Fibroblast of pulmonary artery (primary cell): ENCODE results near the gene MET.

Experiments
- DNase-seq: peaks from one replicate; pipeline ENCODE4 v3.0.0-alpha.2; 2010; ENCODE audit warnings: low read depth
- H3K4me3 ChIP-seq: replicated peaks from 2 replicates; pipeline ENCODE4 v1.5.1; 2011; ENCODE audit warnings: low read depth, mild to moderate bottlenecking, control low read depth, low read length, moderate library complexity
- TF ChIP-seq, protein P1 (sequence below): IDR thresholded peaks from 2 replicates; pipeline ENCODE4 v1.5.1; 2011; ENCODE audit warnings: mild to moderate bottlenecking, control low read depth, low read length, inconsistent platforms; ENCODE audit errors: missing control alignments

The MET gene

DNA sequence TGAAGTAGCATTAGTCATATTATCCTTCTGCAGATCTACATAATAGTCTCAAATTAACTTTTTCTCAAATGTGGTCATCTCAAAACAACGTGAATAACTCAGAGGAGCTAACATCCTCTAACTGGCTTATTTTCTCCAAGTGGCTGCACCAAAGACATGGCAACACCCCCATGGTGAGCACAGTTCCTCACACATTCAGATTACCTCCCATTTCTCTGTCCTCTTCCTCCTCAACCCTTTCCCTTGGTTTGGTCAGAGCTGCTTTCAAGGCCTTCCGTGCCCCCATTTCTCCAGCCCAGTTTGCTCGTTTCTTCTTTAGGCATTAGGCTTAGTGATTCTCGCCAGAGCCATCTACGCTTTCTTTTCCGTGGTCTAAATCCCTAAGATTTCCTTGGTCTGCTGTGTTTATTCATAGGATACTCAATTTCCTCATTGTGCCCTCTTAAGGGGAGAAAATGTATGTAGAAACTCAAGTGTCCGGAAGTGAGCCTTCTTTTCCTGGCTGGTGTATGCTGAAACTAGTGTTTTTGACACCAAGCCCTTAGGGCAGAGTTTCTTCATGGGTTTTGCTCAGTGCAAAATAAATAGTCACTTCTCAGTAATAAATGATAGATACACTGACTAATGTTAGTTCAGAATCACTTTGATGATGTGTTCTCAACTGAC lies 2.6 kb downstream of the MET start:
- no peak for DNase-seq
- H3K4me3 ChIP-seq = no peak overlapping the region
- TF ChIP-seq, protein P1, sequence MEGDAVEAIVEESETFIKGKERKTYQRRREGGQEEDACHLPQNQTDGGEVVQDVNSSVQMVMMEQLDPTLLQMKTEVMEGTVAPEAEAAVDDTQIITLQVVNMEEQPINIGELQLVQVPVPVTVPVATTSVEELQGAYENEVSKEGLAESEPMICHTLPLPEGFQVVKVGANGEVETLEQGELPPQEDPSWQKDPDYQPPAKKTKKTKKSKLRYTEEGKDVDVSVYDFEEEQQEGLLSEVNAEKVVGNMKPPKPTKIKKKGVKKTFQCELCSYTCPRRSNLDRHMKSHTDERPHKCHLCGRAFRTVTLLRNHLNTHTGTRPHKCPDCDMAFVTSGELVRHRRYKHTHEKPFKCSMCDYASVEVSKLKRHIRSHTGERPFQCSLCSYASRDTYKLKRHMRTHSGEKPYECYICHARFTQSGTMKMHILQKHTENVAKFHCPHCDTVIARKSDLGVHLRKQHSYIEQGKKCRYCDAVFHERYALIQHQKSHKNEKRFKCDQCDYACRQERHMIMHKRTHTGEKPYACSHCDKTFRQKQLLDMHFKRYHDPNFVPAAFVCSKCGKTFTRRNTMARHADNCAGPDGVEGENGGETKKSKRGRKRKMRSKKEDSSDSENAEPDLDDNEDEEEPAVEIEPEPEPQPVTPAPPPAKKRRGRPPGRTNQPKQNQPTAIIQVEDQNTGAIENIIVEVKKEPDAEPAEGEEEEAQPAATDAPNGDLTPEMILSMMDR = no peak

DNA sequence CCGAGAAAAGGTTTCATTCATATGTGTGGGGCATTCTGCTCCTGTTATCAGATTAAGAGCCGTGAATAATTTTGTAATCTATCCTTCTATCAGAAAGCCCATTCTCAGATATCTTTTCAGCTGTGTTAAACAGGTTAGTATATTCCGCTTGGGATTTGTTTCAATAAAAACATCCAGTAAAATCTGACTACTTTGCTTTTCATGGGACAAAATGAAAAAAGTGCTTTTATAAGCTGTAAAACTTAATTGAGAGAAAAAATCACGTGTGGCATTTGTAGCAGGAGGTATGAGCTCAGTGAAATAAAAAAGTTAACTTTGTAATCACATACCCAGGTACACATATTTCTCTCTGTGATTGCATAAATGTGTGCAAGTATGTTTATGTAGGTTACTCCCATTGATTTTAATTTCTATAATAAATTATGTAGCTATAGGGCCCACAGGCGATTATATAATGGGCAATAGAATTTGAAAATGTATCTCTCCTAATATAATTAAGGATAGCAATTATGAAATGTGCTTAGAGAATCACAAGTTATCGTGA lies 3.9 kb downstream of the MET start:
- H3K4me3 ChIP-seq = no peak overlapping the region

DNA sequence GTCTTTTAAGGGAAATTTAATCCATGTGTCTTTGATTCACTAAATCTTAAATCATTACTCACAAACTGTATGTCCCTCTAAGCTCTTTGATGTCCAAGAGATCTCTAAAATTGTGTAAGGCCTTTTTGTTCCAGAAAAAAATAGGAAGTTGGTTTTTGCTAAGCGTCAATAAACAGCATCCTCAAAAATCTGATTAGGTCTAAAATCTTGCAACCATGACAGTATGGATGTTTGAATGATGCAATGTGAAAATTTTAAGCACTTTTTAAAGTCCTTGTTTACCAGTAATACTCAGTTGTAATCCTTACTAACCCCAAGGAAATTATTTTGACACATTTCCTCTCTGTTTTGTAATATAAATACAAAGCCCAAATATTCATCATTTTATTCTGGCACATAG lies 6.8 kb downstream of the MET start:
- TF ChIP-seq, protein P1 = no peak
- no peak overlapping the region for H3K4me3 ChIP-seq
- no peak for DNase-seq

More for the DNA sequence above, 3.9 kb downstream of the MET start:
- no peak for DNase-seq
- TF ChIP-seq, protein P1 = no peak

DNA sequence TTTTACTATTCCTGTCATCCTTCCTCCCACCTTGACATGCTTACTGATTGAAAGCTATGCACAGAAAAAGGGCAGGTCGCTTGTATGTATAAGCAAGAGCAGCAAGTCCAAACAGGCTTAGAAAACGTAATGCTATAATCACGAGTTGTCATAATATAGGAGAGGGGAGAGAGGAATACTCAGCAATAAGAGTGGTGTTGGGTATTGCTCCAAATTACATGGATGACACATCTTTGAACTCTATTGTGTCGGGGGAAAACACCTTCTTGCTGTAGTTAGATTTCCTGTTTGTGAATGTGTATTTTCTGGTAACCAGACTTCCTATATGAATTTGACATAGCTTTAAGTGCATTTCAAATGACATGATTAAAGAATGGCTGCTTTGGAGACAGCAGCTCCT lies 7.5 kb downstream of the MET start:
- DNase-seq = no peak
- TF ChIP-seq, protein P1 = no peak
- H3K4me3 ChIP-seq = no peak overlapping the region

DNA sequence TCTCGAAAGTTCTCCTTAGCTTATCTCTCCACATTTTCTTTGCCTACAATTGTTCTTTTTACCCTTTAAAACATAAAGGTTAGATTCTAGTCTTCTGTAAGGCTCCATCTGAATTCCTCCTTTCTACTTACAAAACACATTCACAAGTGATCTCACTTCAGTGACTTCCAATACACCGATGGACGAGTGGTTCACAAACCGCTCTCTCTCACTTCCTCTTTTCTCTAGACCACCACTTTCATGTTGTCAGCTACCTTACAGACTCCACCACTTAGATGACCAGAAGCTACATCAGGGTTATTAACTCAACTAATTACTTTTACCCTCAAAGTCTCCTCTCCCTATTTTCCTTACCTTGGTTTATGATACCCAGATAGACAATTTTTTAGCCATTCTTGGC lies 11.8 kb downstream of the MET start:
- TF ChIP-seq, protein P1 = no peak
- no peak for DNase-seq
- no peak overlapping the region for H3K4me3 ChIP-seq

DNA sequence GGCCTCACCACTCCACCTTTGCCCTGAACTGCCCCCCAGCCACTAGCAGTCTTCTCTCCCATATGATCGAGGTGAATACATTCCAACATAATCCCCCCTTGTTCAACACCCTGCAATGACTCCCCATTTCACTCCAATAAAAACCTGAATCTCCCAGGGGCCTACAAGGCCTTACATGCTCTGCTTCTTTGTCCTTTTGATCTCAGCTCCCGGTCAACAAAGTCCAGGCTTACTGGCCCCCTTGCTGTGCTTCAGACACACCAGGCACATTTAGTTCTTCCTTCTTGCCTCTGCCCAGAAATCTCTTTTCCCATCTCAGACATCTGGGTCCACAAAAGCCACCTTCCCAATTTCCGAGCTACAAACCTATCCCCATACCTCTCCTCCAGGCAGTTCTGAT lies 14.0 kb downstream of the MET start:
- no peak for DNase-seq
- TF ChIP-seq, protein P1 = no peak

More for the DNA sequence above, 14.0 kb downstream of the MET start:
- no peak overlapping the region for H3K4me3 ChIP-seq
